HG03354 (cell line): Measurements from ENCODE around the gene MTERF4.
"Not testable (repeated sequence)": the region's sequence is repeated elsewhere in the genome, so short reads cannot be mapped to it uniquely, and the experiment has no call there.

Source experiments
- ATAC-seq: cut with Tn5 transposase; IDR thresholded peaks from one replicate; pipeline ENCODE4 v1.9.1; 2021; ENCODE audit warnings: mild to moderate bottlenecking; ENCODE audit not compliant: unreplicated experiment, poor library complexity, severe bottlenecking

MTERF4 gene

GRCh38 chr2:241114836-241115235 is 12.7 kb upstream of the MTERF4 start:
- ATAC-seq = no peak

GRCh38 chr2:241112592-241112991 is 10.5 kb upstream of the MTERF4 start:
- no peak for ATAC-seq

GRCh38 chr2:241112046-241112445 is 10.0 kb upstream of the MTERF4 start:
- no peak for ATAC-seq

- peak; percentile 49 for ATAC-seq
Observed at GRCh38 chr2:241111440-241111805, 9.3 kb upstream of the MTERF4 start.

- ATAC-seq = peak; percentile 47
Observed at GRCh38 chr2:241110607-241111439, 8.7 kb upstream of the MTERF4 start.

- ATAC-seq = no peak
Observed at GRCh38 chr2:241110089-241110606, 8.1 kb upstream of the MTERF4 start.

- ATAC-seq = no peak
Observed at GRCh38 chr2:241109210-241110088, 7.4 kb upstream of the MTERF4 start.

- ATAC-seq = no peak
Observed at GRCh38 chr2:241108271-241109209, 6.5 kb upstream of the MTERF4 start.

- ATAC-seq = no peak
Observed at GRCh38 chr2:241107031-241107783, 5.1 kb upstream of the MTERF4 start.

GRCh38 chr2:241105641-241106040 is 3.6 kb upstream of the MTERF4 start:
- ATAC-seq = no peak

GRCh38 chr2:241104611-241105010 is 2.5 kb upstream of the MTERF4 start:
- not testable (repeated sequence) for ATAC-seq

GRCh38 chr2:241103176-241103595 is 1.1 kb upstream of the MTERF4 start:
- no peak for ATAC-seq

- no peak for ATAC-seq
Observed at GRCh38 chr2:241099246-241099645, 2.8 kb downstream of the MTERF4 start.

GRCh38 chr2:241096979-241097378 is 5.1 kb downstream of the MTERF4 start:
- peak; percentile 55 for ATAC-seq

- ATAC-seq = no peak
Observed at GRCh38 chr2:241095594-241096290, 6.3 kb downstream of the MTERF4 start.

GRCh38 chr2:241094924-241095420 is 7.1 kb downstream of the MTERF4 start:
- ATAC-seq = no peak

GRCh38 chr2:241094172-241094571 is 7.9 kb downstream of the MTERF4 start:
- no peak for ATAC-seq

GRCh38 chr2:241093133-241093781 is 8.8 kb downstream of the MTERF4 start:
- not testable (repeated sequence) for ATAC-seq
